Lower lobe of right lung (tissue), 2 donors: ENCODE results near the gene ARF5. TPM values are rescaled to one million over a fixed set of nuclear protein-coding genes. Genes with fewer than 3 reads are reported as not detected.

Experiments used
- ATAC-seq, 2 donors: fragments of 200-7000 bp; cut with Tn5 transposase; one replicate each; pipeline ENCODE4 v1.9.1; 2020 to 2022; ENCODE audit warnings: mild to moderate bottlenecking in 2 of 2, moderate library complexity in 2 of 2
- DNase-seq: peaks from one replicate; pipeline ENCODE4 v3.0.0-alpha.2; 2020
- H3K27ac ChIP-seq: fragments of 200-600 bp; one replicate; pipeline ENCODE4 v1.8.0; 2022
- H3K27me3 ChIP-seq: fragments of 200-600 bp; one replicate; pipeline ENCODE4 v1.8.0; 2022; ENCODE audit warnings: low read depth
- H3K36me3 ChIP-seq: fragments of 200-600 bp; one replicate; pipeline ENCODE4 v1.8.0; 2022; ENCODE audit warnings: mild to moderate bottlenecking
- H3K4me1 ChIP-seq: fragments of 200-600 bp; one replicate; pipeline ENCODE4 v1.8.0; 2022
- H3K4me3 ChIP-seq: fragments of 200-600 bp; one replicate; pipeline ENCODE4 v1.8.0; 2022; ENCODE audit warnings: mild to moderate bottlenecking
- H3K9me3 ChIP-seq: fragments of 200-600 bp; one replicate; pipeline ENCODE4 v1.8.0; 2022
- intact Hi-C: fragments of 100-400 bp; cut with DNase I; formaldehyde crosslinking; loops from one replicate; pipeline ENCODE4 v1.11.0; 2022
- total RNA-seq: library from RNA; stranded (reverse); fragmentation: NEBNext Ultra II Directional; extraction: Animal tissue kit (Norgen Biotek cat#: 25700); gene quantifications from one replicate; pipeline ENCODE4 v1.2.1, GENCODE V29; 2021
- TF ChIP-seq, protein P1 (sequence below): fragments of 200-600 bp; IDR thresholded peaks from one replicate; pipeline ENCODE4 v1.8.0; 2022; ENCODE audit warnings: antibody characterized with exemption, mild to moderate bottlenecking
- donor health status: DM: no; HTN: yes; CAD: no; lungs with severe emphysema.

Gene ARF5
- total RNA-seq, 1 donor from 2014 or later: 88.6 TPM

DNA sequence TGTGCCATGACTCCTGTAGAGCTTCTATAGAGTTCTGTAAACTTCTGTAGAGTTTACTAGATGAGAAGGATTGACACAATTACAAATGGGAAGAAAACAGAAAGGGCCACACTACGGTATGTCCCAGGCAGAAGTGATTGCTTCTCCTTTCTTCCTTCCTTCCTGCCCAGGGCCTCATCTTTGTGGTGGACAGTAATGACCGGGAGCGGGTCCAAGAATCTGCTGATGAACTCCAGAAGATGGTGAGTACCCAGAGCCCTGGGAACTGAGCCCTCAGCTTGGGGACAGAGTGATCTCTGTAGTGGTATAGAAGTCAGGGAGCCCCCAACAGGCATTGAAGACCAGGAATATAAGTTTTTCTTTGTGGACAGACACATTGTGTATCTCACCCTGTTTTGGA, 1.7 kb downstream of the ARF5 start:
- Histone ChIP-seq H3K27me3 (no peaks in the 10 kb centered on the region), H3K9me3 (no peaks in the 10 kb centered on the region), H3K27ac (no peak overlapping the region), H3K4me1 (peaks cover 22% of the 10 kb centered on the region), H3K4me3 (no peak overlapping the region), H3K36me3 (peaks cover 27% of the 10 kb centered on the region)
- intact Hi-C loops: no loop called here
- TF ChIP-seq, protein P1, sequence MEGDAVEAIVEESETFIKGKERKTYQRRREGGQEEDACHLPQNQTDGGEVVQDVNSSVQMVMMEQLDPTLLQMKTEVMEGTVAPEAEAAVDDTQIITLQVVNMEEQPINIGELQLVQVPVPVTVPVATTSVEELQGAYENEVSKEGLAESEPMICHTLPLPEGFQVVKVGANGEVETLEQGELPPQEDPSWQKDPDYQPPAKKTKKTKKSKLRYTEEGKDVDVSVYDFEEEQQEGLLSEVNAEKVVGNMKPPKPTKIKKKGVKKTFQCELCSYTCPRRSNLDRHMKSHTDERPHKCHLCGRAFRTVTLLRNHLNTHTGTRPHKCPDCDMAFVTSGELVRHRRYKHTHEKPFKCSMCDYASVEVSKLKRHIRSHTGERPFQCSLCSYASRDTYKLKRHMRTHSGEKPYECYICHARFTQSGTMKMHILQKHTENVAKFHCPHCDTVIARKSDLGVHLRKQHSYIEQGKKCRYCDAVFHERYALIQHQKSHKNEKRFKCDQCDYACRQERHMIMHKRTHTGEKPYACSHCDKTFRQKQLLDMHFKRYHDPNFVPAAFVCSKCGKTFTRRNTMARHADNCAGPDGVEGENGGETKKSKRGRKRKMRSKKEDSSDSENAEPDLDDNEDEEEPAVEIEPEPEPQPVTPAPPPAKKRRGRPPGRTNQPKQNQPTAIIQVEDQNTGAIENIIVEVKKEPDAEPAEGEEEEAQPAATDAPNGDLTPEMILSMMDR: no peak
- no peak for DNase-seq
- no peak for ATAC-seq

- Histone ChIP-seq H3K4me3 (no peak overlapping the region), H3K36me3 (peaks cover 27% of the 10 kb centered on the region), H3K27me3 (no peaks in the 10 kb centered on the region), H3K9me3 (no peaks in the 10 kb centered on the region), H3K27ac (no peak overlapping the region), H3K4me1 (peaks cover 22% of the 10 kb centered on the region)
- no peak for ATAC-seq
- intact Hi-C loops: no loop called here
- no peak for DNase-seq
- TF ChIP-seq, protein P1: no peak
Observed at GRCh38 chr7:127591189-127591588, 3.0 kb downstream of the ARF5 start.

DNA sequence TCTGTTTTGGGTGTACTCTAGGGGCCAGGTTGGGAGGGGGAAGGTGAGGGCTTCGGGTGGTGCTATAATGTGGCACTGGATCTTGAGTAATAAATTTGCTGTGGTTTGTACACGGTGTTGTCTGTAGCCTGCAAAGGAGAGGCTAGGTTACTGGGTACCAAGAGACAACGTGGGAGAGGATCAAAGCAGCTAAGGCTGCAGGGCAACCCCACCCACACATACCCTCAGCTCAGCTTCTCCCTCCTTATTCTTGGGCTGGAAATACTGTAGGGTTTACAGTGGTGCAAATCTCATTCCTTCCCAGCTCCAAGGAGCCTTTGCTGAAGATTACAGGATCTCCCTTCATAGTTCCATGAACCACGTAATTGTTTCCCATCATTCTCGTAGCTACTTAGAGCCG, 3.4 kb downstream of the ARF5 start:
- intact Hi-C loops: no loop called here
- DNase-seq: no peak
- Histone ChIP-seq H3K27ac (no peak overlapping the region), H3K36me3 (peaks cover 27% of the 10 kb centered on the region), H3K4me1 (peaks cover 22% of the 10 kb centered on the region), H3K9me3 (no peaks in the 10 kb centered on the region), H3K27me3 (no peaks in the 10 kb centered on the region), H3K4me3 (no peak overlapping the region)
- ATAC-seq: no peak
- TF ChIP-seq, protein P1: no peak

DNA sequence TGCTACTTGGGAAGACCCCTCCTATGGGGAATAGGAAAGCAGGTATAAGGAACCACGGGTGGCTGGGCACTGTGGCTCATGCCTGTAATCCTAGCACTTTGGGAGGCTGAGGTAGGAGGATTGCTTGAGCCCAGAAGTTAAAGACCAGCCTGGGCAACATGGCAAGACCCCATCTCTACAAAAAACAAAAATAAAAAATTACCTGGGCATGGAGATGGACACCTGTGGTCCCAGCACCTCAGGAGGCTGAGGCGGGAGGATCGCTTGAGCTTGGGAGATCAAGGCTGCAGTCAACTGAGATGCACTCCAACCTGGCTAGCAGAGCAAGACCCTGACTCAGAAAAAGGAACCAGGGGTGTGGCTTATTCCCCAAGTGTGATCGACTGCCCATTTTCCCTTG, 4.3 kb downstream of the ARF5 start:
- H3K9me3 ChIP-seq: no peaks in the 10 kb centered on the region
- TF ChIP-seq, protein P1: no peak
- ATAC-seq (no peak), DNase-seq (no peak)
- no peaks in the 10 kb centered on the region for H3K27me3 ChIP-seq
- no peak overlapping the region for H3K4me3 ChIP-seq
- no peak overlapping the region for H3K27ac ChIP-seq
- intact Hi-C loops: no loop called here
- H3K36me3 ChIP-seq: peaks cover 27% of the 10 kb centered on the region
- H3K4me1 ChIP-seq: peaks cover 18% of the 10 kb centered on the region

GRCh38 chr7:127594490-127594889, 6.3 kb downstream of the ARF5 start:
- TF ChIP-seq, protein P1: no peak
- Histone ChIP-seq H3K4me3 (no peak overlapping the region), H3K4me1 (peaks cover 7% of the 10 kb centered on the region), H3K36me3 (peaks cover 27% of the 10 kb centered on the region), H3K27me3 (no peaks in the 10 kb centered on the region), H3K9me3 (no peaks in the 10 kb centered on the region), H3K27ac (no peak overlapping the region)
- peak; percentile 56 to 74 for ATAC-seq
- intact Hi-C loops: no loop called here
- no peak for DNase-seq

GRCh38 chr7:127595737-127596136, 7.5 kb downstream of the ARF5 start:
- TF ChIP-seq, protein P1: no peak
- no peaks in the 10 kb centered on the region for H3K4me1 ChIP-seq
- H3K36me3 ChIP-seq: peaks cover 21% of the 10 kb centered on the region
- H3K4me3 ChIP-seq: no peak overlapping the region
- H3K27me3 ChIP-seq: no peaks in the 10 kb centered on the region
- intact Hi-C loops: no loop called here
- H3K27ac ChIP-seq: no peak overlapping the region
- no peak for DNase-seq
- ATAC-seq: no peak
- no peaks in the 10 kb centered on the region for H3K9me3 ChIP-seq
